VCaP (cell line): Measurements from ENCODE around the gene ITIH5.
A peak's percentile ranks its signal among the peaks of the same experiment; 100 is the strongest.

ENCODE experiments used
- H3K27ac ChIP-seq: fragments of 450-650 bp; 2 replicates; pipeline ENCODE4 v1.5.1; 2017
- TF ChIP-seq, protein P1 (sequence below): fragments of 450-650 bp; conservative IDR thresholded peaks from 2 replicates; pipeline ENCODE4 v1.5.1; 2017; ENCODE audit warnings: mild to moderate bottlenecking, moderate library complexity

ITIH5 gene

DNA sequence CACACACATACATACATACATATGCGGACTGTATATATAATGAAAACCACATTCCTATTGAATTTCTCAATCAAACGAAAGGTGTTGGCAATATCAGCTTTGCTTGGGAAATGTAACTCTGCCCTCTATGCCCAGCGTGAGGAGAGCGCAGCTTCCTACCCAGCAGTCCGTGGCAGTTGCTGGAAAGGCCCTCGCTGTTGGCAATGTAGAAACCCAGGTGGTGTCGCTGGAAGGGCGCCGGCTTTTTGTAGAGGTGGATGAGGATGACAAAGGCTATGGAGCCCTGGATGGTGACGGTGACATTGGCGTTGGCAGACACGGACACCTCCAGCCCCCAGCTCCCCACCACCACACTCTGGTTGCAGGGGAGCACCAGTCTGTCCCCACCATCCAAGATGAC lies 100.9 kb downstream of the ITIH5 start:
- TF ChIP-seq, protein P1, sequence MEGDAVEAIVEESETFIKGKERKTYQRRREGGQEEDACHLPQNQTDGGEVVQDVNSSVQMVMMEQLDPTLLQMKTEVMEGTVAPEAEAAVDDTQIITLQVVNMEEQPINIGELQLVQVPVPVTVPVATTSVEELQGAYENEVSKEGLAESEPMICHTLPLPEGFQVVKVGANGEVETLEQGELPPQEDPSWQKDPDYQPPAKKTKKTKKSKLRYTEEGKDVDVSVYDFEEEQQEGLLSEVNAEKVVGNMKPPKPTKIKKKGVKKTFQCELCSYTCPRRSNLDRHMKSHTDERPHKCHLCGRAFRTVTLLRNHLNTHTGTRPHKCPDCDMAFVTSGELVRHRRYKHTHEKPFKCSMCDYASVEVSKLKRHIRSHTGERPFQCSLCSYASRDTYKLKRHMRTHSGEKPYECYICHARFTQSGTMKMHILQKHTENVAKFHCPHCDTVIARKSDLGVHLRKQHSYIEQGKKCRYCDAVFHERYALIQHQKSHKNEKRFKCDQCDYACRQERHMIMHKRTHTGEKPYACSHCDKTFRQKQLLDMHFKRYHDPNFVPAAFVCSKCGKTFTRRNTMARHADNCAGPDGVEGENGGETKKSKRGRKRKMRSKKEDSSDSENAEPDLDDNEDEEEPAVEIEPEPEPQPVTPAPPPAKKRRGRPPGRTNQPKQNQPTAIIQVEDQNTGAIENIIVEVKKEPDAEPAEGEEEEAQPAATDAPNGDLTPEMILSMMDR, result no peak; the same call in 1 of the 2 replicates

DNA sequence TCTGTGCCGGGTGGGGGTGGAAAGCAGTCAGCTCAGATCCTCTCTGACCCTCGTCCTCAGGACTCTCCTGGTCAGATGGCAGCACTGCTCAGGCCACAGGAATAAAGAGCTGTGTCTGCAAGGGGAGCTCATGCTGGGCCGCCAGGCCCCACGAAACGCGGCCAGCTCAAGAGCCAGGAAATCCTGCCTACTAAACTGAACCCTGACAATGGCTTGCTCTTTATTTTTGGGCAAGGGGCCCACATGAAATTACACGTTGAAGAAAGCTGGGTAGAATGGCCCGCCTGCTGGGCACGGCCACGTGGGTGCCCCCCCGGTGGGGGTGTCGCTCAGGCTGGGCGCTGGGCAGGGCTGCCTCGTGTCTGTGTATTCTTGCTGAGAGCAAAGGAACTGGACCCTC lies 103.0 kb downstream of the ITIH5 start:
- no peak overlapping the region for H3K27ac ChIP-seq
- TF ChIP-seq, protein P1, result no peak

More for the DNA sequence above, 100.9 kb downstream of the ITIH5 start:
- no peak overlapping the region for H3K27ac ChIP-seq

GRCh38 chr10:7563368-7563767 lies 103.4 kb downstream of the ITIH5 start:
- H3K27ac ChIP-seq, result no peak overlapping the region
- TF ChIP-seq, protein P1, result no peak

DNA sequence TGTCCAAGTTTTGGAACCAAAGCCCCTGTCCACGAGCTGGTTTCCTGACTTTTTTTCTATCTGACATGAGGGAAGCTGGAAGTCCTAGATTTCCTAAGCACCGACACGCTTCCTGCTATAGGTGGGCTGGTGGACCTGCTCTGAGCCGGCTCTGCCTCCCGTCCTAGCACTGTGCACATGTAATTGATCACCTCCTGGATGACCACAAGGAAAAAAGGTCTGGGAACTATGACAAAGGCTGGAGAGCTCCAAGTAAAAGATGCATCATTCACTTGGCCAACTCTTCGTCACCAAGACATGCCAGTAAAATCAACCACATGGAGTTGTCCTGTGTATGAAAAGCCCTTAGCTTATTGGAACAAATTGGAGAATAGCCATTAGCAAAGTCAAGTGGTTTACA lies 104.8 kb downstream of the ITIH5 start:
- TF ChIP-seq, protein P1, result no peak
- no peak overlapping the region for H3K27ac ChIP-seq

GRCh38 chr10:7561216-7561893 lies 105.4 kb downstream of the ITIH5 start:
- peak overlapping the region; percentile 10; the same call in 1 of the 2 replicates for H3K27ac ChIP-seq
- TF ChIP-seq, protein P1, result 0 out of 2 replicates have a peak, but pooled peaks have one; percentile 7

- TF ChIP-seq, protein P1, result no peak
- H3K27ac ChIP-seq, result no peak overlapping the region
Observed at GRCh38 chr10:7560519-7560918, 106.2 kb downstream of the ITIH5 start.

DNA sequence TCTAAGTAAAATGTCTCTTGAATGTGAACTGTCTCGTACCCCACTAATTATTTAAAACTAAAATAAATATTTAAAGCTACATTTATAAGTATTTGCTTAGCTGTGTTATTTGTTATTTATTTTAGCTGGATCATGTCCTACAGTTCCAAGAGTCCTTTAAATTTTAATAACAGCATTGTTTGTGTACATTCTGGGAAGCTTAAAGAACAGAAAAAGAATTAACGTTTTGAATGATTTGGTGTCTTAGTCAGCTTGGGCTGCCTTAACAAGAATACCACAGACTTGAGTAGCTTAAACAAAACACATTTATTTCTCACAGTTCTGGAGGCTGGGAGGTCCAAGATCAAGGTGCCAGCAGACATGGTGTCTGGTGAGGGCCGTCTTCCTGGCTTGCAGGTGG lies 107.4 kb downstream of the ITIH5 start:
- H3K27ac ChIP-seq, result peak overlapping the region; percentile 28; the same call in 1 of the 2 replicates
- TF ChIP-seq, protein P1, result no peak
